PC-9 (cell line): ENCODE results near the gene RNF4.

Experiments
- EZH2 ChIP-seq: fragments of 200-600 bp; sonication (generic); IDR thresholded peaks from 2 replicates; pipeline ENCODE4 v1.8.0; 2017; ENCODE audit warnings: antibody characterized with exemption, low read depth
- TF ChIP-seq, protein P1 (sequence below): fragments of 200-600 bp; sonication (generic); conservative IDR thresholded peaks from 2 replicates; pipeline ENCODE4 v1.6.1; 2017; ENCODE audit warnings: mixed run types, antibody characterized with exemption, mild to moderate bottlenecking, moderate library complexity

DNA sequence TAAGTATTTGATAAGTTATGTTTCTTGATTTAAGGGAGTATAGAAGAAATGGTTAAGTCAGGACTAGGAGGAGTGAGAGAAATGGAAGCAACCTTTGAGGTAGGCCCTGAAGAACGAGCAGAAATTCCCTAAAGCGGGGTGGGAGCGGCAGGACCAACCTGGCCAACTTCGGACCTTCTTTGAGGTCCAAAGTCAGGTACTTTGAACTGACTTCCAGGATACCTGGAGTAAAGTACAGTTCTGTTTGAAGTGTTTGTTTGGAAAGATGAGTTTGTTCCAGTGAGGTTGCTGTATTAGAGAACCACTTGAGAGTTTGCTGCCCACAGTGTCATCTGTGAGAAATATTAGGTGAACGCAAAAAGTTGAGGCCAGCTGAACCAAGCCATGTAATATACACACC, 11.7 kb downstream of the RNF4 start:
- TF ChIP-seq, protein P1, sequence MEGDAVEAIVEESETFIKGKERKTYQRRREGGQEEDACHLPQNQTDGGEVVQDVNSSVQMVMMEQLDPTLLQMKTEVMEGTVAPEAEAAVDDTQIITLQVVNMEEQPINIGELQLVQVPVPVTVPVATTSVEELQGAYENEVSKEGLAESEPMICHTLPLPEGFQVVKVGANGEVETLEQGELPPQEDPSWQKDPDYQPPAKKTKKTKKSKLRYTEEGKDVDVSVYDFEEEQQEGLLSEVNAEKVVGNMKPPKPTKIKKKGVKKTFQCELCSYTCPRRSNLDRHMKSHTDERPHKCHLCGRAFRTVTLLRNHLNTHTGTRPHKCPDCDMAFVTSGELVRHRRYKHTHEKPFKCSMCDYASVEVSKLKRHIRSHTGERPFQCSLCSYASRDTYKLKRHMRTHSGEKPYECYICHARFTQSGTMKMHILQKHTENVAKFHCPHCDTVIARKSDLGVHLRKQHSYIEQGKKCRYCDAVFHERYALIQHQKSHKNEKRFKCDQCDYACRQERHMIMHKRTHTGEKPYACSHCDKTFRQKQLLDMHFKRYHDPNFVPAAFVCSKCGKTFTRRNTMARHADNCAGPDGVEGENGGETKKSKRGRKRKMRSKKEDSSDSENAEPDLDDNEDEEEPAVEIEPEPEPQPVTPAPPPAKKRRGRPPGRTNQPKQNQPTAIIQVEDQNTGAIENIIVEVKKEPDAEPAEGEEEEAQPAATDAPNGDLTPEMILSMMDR, result no peak
- TF ChIP-seq EZH2, result no peak
